SK-N-SH treated with all-trans-retinoic acid at 6 μM for 48 hours (cell line): ENCODE data around the gene PCK1.
"Not testable (repeated sequence)": the region's sequence is repeated elsewhere in the genome, so short reads cannot be mapped to it uniquely, and the experiment has no call there.

ENCODE experiments used
- BACH2 ChIP-seq: fragments of 250-450 bp; sonication (Bioruptor Pico); IDR thresholded peaks from 2 replicates; pipeline ENCODE4 v1.9.0; 2021; ENCODE audit warnings: mild to moderate bottlenecking, borderline replicate concordance
- GLIS3 ChIP-seq: fragments of 250-450 bp; sonication (Bioruptor Pico); IDR thresholded peaks from 2 replicates; pipeline ENCODE4 v1.5.0; 2020; ENCODE audit warnings: mild to moderate bottlenecking, moderate library complexity
- OSR1 ChIP-seq: fragments of 250-450 bp; sonication (Bioruptor Pico); IDR thresholded peaks from 2 replicates; pipeline ENCODE4 v1.8.0; 2022; ENCODE audit warnings: moderate library complexity, mild to moderate bottlenecking, inconsistent platforms
- PATZ1 ChIP-seq: fragments of 250-450 bp; sonication (Bioruptor Pico); IDR thresholded peaks from 2 replicates; pipeline ENCODE4 v1.8.0; 2020; ENCODE audit warnings: mild to moderate bottlenecking, moderate library complexity, borderline replicate concordance
- POU6F1 ChIP-seq: fragments of 250-450 bp; sonication (Bioruptor Pico); IDR thresholded peaks from 2 replicates; pipeline ENCODE4 v1.8.0; 2021; ENCODE audit warnings: low read depth, mild to moderate bottlenecking, moderate library complexity, borderline replicate concordance
- RARB ChIP-seq: fragments of 250-450 bp; sonication (Bioruptor Pico); IDR thresholded peaks from 2 replicates; pipeline ENCODE4 v1.8.0; 2021; ENCODE audit warnings: mild to moderate bottlenecking, moderate library complexity
- TCF4 ChIP-seq: fragments of 250-450 bp; sonication (Bioruptor Pico); IDR thresholded peaks from 2 replicates; pipeline ENCODE4 v1.8.0; 2021; ENCODE audit warnings: mild to moderate bottlenecking, moderate library complexity, borderline replicate concordance
- TOX ChIP-seq: fragments of 250-450 bp; sonication (Bioruptor Pico); IDR thresholded peaks from 2 replicates; pipeline ENCODE4 v1.8.0; 2021; ENCODE audit warnings: mild to moderate bottlenecking, moderate library complexity, borderline replicate concordance
- ZC3H10 ChIP-seq: fragments of 250-450 bp; sonication (Bioruptor Pico); IDR thresholded peaks from 2 replicates; pipeline ENCODE4 v1.5.1; 2021; ENCODE audit warnings: mild to moderate bottlenecking, moderate library complexity
- ZFP30 ChIP-seq: fragments of 450-650 bp; formaldehyde crosslinking; IDR thresholded peaks from 2 replicates; pipeline ENCODE4 v1.5.0; 2022; ENCODE audit warnings: mild to moderate bottlenecking, moderate library complexity

GRCh38 chr20:57511709-57512108 is 49.2 kb upstream of the PCK1 start:
- TF ChIP-seq ZC3H10 (CRISPR knock-in tag); BACH2 (CRISPR knock-in tag); GLIS3; POU6F1 (CRISPR knock-in tag); PATZ1 (CRISPR knock-in tag); TOX (CRISPR knock-in tag); TCF4; OSR1; ZFP30 (CRISPR knock-in tag); RARB (CRISPR knock-in tag): not testable (repeated sequence)
